Neural cell (in vitro differentiated cells): Measurements from ENCODE around the gene PRKCE.

Source experiments
- CTCF ChIP-seq: fragments of 450-650 bp; IDR thresholded peaks from 2 replicates; pipeline ENCODE4 v1.5.1; 2014; ENCODE audit warnings: antibody characterized with exemption, mild to moderate bottlenecking, moderate library complexity; ENCODE audit not compliant: poor library complexity, severe bottlenecking
- EP300 ChIP-seq: fragments of 450-650 bp; conservative IDR thresholded peaks from 2 replicates; pipeline ENCODE4 v1.6.1; 2014; ENCODE audit warnings: antibody characterized with exemption, mild to moderate bottlenecking, moderate library complexity; ENCODE audit not compliant: poor library complexity, severe bottlenecking
- EZH2 ChIP-seq: fragments of 200-600, 300-800 bp; shearing (Covaris generic), sonication (generic); IDR thresholded peaks from 2 replicates; pipeline ENCODE4 v1.6.1; 2014; ENCODE audit warnings: antibody characterized with exemption, low read length, borderline replicate concordance, mild to moderate bottlenecking; ENCODE audit not compliant: insufficient read depth, poor library complexity, severe bottlenecking
- SMC3 ChIP-seq: fragments of 450-650 bp; conservative IDR thresholded peaks from 2 replicates; pipeline ENCODE4 v1.6.1; 2014; ENCODE audit warnings: antibody characterized with exemption, mild to moderate bottlenecking, moderate library complexity; ENCODE audit not compliant: poor library complexity

GRCh38 chr2:45895241-45895861 is 243.9 kb downstream of the PRKCE start:
- no peak for TF ChIP-seq EP300
- no peak for TF ChIP-seq CTCF
- TF ChIP-seq SMC3: no peak
- TF ChIP-seq EZH2: no peak
